ENCODE results near the gene PPP6R1.
A peak's percentile ranks its signal among the peaks of the same experiment; 100 is the strongest.

The PPP6R1 gene

DNA sequence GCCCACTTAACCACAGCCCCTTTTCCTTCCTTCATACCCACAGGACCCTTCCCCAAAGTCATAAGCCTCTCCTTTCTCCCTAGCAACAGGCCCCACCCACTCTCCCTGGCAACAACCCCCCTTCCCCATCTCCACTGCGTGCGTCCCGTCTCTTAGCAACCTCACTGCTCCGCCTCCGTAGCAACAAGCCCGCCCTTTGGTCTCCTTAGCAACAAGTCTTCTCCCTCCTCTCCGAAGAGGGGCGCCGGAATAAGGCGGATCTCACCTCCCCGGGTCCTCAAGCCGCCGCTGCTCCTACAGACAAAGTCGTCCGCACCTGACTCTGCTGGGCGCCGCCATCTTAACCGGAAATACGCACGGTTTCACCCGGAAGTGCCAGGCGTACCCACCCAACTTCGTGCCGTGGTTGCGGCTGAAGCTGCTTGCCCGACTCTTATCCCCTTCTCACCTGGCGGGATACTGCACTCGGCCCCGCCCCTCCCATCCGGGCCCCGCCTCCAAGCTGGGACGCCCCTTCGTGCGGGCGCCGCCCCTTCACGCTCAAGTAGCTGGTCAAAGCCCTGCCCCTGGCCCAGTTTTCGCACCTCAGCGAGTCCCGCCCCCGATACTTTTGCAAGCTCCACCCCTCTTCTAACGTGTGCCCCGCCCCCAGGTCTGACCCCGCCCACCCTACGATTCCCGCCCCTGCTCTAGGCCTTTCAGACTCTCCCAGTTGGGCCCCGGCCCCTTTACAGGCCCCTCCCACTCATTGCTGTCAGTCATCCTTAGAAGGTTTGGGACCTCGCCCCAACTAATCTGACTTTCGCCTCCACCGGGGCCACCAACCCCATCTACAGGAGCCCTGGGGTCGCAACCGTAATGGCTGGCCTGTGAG, 21.2 kb upstream of the PPP6R1 start, which contains the start of gene HSPBP1:
Gene HSPBP1, minus strand, starts transcription at position 341 of the 874 bp plus-strand sequence. CDS start 502 bp downstream, outside the sequence.
- DNase-seq: peak; percentile 96

DNA sequence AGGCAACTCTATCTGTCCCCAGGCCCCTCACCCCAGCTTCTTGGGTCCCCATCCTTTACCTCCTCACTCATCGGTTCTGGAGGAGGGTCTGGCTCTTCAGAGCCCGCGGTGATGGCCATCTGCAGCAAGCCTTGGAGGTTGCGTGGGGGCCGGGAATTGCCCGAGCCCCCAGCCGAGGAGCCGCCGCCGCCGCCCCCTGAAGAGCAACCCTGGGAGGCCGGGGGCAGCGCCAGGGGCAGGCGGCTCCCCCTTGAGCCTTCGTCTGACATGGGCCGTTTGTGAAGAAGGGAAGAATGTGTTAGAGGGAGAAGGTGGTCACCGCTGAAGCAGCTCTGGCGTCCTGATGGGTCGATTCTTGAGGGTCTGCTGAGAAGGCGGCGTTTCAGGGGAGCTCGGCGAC, 20.5 kb upstream of the PPP6R1 start:
- no peak for DNase-seq

DNA sequence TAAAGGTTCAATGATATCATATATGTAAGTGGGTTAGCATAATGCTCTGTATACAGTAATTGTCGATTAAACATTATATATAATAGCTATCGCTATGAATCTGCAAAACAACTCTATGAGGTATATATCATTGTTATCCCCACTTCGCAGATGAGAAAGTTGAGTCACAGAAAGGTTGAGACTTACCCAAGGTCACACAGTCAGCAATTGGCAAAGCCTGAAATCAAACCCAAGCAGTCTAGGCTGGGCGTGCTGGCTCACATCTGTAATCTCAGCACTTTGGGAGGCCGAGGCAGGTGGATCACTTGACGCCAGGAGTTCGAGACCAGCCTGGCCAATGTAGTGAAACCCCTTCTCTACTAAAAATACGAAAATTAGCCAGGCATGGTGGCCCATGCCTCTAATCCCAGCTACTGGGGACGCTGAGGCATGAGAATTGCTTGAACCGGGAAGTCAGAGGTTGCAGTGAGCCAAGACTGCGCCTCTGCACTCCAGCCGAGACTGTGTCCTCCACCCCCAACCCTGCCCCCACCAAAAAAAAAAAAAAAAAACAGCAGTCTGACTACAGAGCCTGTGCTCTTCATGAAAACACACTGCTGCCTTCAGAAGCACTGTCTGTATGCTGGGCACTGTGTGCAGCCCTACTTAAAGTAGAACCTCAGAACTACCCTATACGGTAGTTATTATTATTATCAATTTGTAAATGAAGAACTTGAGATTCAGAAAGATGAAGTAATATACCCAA, 19.7 kb upstream of the PPP6R1 start:
- no peak for DNase-seq

DNA sequence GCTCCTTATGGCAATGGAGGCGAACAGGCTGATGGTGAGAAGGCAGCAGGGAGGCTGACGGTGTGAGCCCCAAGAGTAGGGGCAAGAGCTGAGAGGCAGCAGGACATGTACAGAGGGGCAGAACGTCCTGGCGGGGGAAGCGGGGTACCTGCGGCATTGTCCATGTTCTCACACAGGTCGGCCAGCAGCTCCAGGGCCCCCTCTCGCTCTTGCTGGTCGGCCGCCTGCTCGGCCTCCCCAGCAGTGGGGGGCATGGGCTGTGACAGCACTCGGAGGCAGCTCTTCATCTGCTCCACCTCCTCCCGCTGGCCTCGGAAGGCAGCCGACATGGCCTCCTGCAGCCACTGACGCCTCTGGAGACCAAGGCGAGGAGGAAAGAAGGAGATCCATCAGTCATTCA, 18.7 kb upstream of the PPP6R1 start:
- DNase-seq: no peak

DNA sequence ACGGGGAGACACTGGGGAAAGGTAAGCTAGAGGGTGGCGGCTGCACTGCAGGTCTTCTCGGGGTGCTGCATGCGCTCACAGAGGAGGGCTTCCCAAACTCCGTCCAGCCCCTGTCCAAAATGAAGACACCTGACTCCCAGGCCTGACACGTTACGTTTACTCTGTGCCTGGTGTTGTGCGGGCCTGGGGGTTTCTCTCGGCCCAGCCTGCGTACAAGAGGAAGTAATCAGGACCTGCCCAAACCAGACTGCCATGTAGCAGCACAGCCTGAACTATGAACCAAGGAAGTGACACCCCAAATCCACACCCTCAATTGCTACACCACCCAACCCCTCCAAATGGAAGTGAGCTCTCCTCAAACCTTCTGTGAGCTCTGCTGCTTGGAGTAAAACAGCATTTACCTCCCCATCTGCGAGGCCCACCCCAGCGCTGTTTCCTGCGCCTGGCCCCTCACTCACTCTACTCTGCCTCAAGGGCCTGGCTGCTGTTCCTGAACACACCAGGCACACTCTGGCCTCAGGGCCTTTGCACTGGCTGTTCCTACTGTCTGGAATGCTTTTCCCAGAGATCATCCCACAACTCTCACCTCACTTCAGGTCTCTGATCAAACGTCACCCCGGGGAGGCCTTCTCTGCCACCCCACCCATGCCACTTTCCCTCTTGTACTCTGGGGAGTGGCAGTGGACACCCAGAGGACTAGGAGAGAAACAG, 18.1 kb upstream of the PPP6R1 start:
- DNase-seq: no peak

DNA sequence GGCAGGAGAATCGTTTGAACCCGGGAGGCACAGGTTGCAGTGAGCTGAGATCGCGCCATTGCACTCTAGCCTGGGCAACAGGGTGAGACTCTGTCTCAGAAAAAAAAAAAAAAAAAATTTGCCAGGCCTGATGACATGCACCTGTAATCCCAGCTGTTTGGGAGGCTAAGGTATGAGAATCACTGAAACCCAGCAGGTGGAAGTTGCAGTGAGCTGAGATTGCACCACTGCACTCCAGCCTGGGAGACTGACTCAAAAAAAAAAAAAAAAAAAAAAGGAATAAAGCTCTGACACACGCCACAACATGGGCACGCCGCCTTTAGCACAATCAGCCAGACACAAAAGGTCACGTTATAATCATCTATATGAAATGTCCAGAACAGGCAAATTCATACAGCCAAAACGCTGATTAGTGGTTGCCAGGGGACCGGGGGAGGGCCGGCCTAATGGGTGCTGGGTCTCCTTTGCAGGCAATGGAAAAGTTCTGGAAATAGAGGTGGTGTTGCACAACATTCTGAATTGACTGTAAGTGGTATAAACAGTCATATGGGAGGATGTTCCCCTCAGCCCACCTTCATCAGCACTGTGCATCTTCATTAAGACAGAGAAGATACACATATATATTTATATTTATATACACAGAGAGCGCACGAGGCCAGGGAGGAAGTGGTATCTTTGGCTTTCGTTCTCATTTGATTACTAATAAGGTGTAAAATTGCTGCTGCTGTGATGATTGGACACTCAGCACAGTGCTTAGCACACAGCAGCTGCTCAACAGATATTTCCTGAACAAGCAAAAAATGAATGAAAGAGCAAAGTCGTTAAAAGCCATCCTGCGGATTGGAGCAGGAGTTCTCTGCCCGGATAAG, 17.3 kb upstream of the PPP6R1 start:
- DNase-seq: no peak

DNA sequence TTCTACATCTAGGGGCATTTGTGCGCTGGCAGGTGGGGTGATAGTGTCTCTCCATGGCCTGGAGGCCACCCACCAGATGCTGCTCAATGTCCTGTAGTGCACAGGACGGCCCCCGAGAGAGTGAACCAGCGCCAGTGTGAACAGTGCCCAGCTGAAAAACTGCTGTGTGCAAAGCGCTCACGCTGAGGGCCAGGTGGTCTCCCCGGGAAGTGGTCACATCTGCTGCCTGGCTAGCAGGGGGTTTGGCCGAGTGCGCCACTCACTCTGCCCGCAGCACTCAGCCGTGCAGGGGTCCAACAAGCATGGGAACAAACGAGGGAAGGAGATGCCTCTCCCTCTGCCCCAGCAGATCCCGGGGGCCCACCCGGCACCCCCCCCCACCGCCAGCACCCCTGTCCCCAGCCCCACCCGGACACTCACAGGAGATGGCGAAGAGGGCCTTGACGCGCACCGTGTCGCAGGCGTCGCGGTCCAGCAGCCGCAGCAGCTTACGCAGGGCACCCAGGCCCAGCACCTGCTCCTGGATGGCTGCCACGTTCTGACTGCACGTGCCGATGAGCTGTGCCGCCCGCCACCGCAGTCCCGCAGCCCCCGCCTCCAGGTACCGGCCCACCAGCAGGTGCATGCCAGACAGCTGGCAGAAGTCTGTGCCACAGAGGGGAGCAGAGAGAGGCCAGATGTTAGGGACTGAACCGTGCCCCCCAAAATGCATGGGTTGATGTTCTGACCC, 15.3 kb upstream of the PPP6R1 start:
- no peak for DNase-seq

DNA sequence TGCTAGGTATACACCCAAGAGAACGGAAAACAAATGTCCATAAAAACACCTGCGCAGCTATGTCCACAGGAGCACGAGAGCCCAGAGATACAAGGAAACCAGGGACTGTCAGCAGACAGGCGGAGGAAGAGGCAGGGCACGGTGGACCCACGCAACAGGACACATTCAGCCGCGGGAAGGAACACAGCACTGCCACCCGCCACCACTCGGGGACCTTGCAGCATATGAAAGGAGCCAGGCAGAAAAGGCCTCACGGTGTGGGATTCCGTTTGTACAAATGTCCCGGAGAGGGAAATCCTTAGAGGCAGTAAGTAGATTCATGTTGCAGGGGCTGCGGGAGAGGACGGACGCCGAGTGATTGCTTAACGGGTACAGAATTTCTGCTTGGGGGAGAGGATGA, 13.3 kb upstream of the PPP6R1 start:
- no peak for DNase-seq

DNA sequence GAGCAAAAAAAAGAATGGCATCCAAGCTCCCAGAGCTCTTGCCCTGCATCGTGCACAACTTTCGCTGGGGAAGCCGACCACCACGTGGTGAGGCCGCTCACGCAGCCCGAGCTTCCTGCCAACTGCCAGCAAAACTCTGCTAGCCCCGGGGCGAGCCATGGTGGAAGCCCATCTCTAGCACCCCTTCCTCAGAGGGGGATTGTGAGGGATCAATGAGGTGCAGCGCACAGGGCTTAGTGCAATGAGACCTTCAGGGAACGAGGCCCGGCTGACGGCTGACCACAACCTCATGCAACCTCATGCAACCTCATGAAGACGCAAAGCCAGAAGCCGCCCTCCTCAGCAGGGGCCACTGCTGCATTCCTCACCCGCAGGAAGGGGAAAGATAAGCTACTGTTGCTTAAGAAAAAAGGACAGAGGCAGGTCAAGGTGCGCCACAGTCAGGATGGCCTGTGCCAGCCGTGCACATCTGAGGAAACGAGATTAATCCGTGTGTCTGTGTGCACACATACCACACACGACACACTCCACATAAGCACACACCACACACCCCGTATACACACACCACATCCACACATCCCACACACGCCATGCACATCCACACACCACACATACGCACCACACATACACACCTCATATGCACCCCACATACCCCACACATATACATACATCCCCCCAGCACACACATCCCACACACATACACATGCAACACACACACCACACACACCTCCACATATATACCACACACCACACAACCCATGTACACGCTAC, 11.5 kb upstream of the PPP6R1 start:
- no peak for DNase-seq

DNA sequence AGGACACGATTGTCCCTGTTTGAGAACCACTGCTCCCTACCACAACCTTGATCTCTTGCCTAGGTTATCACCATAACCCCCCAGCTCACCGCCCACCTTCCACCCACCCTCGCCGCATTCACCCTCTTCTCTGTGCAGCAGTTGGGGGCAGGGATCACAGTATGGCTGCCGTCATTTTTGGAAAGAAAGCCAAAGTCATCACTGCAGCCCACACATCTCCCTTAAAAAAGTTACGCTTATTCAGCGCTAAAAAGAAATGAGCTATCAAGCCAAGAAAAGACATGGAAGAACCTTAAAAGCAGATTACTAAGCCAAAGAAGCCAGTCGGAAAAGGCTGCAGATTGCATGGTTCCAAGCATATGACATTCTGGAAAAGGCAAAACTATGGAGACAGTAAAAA, 10.5 kb upstream of the PPP6R1 start:
- DNase-seq: no peak

DNA sequence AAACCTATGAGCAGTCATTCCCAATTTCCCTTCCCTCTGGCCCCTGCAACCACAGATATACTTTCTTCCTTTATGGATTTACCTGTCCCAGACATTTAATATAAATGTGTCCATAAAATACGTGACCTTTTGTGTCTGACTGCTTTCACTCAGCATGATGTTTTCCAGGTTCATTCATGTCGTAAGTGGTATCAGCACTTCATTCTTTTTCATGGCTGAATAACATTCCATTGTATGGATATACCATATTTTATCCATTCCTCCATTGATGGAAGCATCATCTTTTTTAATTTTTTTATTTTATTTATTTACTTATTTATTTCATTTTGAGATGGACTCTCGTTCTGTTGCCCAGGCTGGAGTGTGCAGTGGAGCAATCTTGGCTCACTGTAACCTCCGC, 8.0 kb upstream of the PPP6R1 start:
- DNase-seq: no peak

DNA sequence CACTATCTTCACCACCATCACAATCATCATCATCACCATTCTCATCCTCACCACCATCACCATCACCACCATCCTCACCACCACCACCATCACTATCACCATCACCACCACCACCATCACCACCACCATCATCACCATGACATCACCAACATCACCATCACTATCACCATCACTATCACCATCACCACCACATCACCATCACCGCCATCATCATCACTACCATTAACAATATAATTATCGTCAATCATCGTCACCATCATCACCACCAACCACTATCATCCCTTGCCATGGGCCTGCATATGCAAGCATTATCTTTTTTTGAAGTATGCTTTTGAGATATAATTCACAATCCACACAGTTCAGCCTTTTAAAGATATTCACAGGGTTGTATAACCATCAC, 7.6 kb upstream of the PPP6R1 start:
- DNase-seq: no peak

DNA sequence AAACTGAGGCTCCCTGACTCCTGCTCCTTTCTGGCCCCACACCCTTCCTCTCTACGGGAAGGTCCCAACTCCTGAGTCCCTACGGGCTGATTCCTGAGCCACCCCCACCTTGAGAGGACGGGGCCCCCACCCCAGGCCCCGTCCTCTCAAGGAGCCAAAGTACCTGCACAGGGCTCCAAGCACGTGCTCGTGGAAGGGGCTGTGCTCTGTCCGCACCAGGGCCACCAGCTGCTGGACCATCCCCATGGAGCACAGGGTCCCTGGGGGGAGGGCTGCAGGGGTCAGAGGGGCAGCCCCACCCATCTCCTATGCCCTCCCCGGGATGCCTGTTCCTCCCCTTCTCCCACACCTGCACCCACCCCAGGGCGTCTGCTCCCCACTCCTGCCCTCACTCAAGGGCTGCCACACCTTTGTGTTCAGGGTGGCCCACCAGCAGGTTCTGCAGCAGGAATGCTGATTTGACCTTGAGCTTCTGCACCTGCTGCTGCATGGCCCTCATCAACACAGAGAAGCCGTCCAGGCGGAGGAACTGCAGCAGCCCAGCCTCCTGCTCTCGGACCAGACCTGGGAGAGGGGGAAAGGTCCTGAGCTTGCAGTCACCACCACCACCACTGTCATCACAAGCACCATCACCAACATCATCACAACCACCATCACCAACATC, 7.0 kb upstream of the PPP6R1 start:
- no peak for DNase-seq

DNA sequence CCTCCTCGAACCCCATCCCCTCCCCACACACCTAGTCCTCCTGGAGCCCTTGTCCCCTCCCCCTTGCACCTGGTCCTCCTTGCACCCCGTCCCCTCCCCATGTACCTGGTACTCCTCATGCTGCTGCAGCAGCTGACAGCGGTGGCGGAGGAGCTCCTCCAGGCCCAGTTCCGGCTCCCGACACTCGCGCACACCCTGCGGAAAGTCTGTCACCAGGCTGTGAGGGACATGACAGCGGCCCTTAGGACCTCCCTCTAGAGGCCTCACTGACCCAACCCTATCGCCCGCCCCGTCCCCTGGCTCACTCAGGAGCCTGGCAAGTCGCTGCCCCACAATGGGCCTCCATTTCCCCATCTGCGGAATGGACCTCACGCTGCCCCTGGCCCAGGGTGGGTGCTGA, 6.4 kb upstream of the PPP6R1 start:
- DNase-seq: no peak

DNA sequence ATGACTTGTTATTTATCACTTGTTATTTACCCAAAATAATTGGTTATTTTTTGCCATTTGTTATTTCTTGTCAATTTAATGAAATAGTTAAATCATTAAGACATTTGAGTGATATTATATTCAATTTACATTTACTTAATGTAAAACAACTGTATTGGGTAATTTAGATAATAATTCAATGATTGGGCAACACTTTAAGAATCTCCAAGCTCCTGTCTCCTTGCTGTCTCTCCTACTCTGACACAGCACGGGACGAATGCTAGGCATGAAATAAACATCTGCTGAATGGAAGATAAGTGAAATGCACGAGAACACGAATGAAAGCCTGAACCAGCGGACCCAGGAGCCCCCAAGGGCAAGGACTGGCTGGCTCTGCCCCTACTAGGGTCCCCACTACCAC, 5.7 kb upstream of the PPP6R1 start:
- no peak for DNase-seq

DNA sequence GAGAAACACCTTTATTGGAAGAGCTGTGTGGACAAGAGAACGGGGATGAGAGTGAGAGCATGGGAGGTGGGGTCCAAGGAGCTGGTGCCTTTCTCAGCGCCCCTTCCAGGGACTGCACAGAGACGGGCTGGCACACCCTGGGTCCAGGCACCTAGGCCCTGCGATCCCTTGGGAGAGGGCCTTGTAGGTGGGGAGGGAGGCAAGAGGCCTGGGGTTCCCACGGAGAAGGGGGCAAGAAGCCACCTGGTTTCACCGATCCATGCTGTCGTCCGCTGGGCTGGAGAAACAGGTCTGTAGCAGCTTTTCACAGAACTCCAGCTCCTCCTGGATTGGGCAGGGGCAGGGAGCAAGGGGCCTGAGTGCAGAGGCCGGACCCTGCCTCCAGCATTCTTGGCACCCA, 3.5 kb upstream of the PPP6R1 start:
- no peak for DNase-seq

DNA sequence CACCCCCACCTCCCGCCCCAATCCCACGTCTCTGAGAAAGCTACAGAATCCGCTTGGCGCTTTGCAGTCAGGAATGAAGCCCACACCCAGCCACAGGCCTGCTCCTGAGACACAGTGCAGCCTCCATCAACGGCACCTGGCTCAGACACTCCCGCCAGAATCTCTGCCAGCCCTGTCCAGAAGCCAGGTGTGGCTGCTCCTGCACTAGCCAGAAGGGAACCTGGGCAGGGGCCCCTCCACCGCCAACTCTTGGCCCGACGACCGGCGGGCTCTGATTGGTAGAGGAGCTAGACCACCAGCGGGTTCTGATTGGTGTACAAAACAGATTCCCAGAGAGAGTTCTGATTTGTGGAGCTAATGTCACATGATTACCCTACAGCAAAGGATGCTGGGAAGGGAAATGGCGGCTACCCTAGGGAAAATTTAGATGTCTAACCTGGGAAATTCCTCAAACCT, 2.9 kb upstream of the PPP6R1 start:
- no peak for DNase-seq

DNA sequence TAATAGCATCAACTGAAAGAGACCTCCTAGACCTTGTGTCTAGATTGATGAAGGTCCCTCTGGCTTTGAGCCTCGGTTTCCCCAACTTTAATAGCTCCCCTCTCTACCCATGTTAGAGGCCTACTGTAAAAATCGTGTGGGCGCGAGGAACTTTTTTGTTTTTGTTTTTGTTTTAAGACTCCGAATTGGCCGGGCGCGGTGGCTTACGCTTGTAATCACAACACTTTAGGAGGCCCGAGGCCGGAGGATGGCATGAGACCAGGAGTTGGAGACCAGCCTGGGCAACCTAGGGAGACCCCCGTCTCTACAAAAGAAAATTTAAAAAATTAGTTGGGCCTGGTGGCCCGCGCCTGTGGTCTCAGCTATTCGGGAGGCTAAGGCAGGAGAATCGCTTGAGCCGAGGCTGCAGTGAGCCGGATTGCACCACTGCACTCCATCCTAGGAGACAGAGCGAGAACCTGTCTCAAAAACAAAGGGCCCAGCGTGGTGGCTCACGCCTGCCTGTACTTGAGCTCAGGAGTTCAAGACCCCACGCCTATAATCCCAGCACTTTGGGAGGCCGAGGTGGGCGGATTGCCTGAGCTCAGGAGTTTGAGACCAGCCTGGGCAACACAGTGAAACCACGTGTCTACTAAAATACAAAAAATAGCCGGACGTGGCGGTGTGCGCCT, 858 bp upstream of the PPP6R1 start:
- no peak for DNase-seq

DNA sequence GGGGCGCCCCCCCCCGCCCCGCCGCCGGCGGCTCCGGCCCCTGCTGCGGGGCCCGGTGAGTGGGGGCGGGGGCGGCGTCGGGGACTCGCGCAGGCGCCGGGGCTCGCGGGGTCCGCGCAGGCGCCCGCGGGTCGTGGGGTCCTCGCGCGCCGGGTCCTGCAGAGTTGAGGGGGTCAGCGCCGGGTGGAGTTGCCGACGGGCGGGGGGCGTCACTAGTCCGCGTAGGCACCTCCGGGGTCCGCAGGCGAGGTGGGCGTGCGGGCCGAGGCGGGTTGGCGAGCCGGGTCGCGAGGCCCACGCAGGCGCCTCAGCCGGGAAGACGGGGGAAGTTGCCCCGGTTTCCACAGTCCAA, 365 bp downstream of the PPP6R1 start:
- DNase-seq: no peak
